ENCODE data around the gene VANGL1. TPM values are rescaled to one million over a fixed set of nuclear protein-coding genes. Genes with fewer than 3 reads are reported as not detected.

The VANGL1 gene
- total RNA-seq, 1 donor from 2014 or later, result 16.0 TPM

GRCh38 chr1:115647047-115647446 is 5.3 kb downstream of the VANGL1 start:
- Mint-ChIP-seq H3K27me3 (ENCODE audit: low read depth) (no peaks in the 10 kb centered on the region), H3K4me3 (no peak overlapping the region), H3K4me1 (peaks cover 33% of the 10 kb centered on the region), H3K36me3 (peaks cover 3% of the 10 kb centered on the region), H3K9me3 (no peaks in the 10 kb centered on the region), H3K27ac (no peak overlapping the region)
- TF ChIP-seq CTCF (IDR thresholded peaks at IDR 0.05; ENCODE audit: unreplicated experiment), result no peak
- DNase-seq (ENCODE audit: low spot score in 2 of 2, unreplicated experiment in 2 of 2), result no peak

GRCh38 chr1:115647507-115647906 is 5.7 kb downstream of the VANGL1 start:
- no peak overlapping the region for H3K27ac Mint-ChIP-seq
- H3K4me3 Mint-ChIP-seq, result no peak overlapping the region
- peaks cover 7% of the 10 kb centered on the region for H3K36me3 Mint-ChIP-seq
- H3K9me3 Mint-ChIP-seq, result no peaks in the 10 kb centered on the region
- DNase-seq (ENCODE audit: low spot score in 2 of 2, unreplicated experiment in 2 of 2), result no peak
- no peak for TF ChIP-seq CTCF (IDR thresholded peaks at IDR 0.05; ENCODE audit: unreplicated experiment)
- H3K4me1 Mint-ChIP-seq, result peaks cover 33% of the 10 kb centered on the region
- no peaks in the 10 kb centered on the region for H3K27me3 Mint-ChIP-seq (ENCODE audit: low read depth)

GRCh38 chr1:115647919-115648650 is 6.3 kb downstream of the VANGL1 start:
- Mint-ChIP-seq H3K4me1 (peaks cover 28% of the 10 kb centered on the region), H3K9me3 (no peaks in the 10 kb centered on the region), H3K27ac (no peak overlapping the region), H3K27me3 (ENCODE audit: low read depth) (no peaks in the 10 kb centered on the region), H3K4me3 (no peak overlapping the region), H3K36me3 (peaks cover 9% of the 10 kb centered on the region)
- TF ChIP-seq CTCF (IDR thresholded peaks at IDR 0.05; ENCODE audit: unreplicated experiment), result no peak
- no peak for DNase-seq (ENCODE audit: low spot score in 2 of 2, unreplicated experiment in 2 of 2)

GRCh38 chr1:115648717-115649691 is 7.2 kb downstream of the VANGL1 start:
- no peak for DNase-seq (ENCODE audit: low spot score in 2 of 2, unreplicated experiment in 2 of 2)
- Mint-ChIP-seq H3K4me3 (no peak overlapping the region), H3K36me3 (peaks cover 9% of the 10 kb centered on the region), H3K9me3 (no peaks in the 10 kb centered on the region), H3K27ac (no peak overlapping the region), H3K4me1 (peaks cover 25% of the 10 kb centered on the region), H3K27me3 (ENCODE audit: low read depth) (no peaks in the 10 kb centered on the region)
- TF ChIP-seq CTCF (IDR thresholded peaks at IDR 0.05; ENCODE audit: unreplicated experiment), result no peak

- H3K4me1 Mint-ChIP-seq, result peaks cover 34% of the 10 kb centered on the region
- no peak for TF ChIP-seq CTCF (IDR thresholded peaks at IDR 0.05; ENCODE audit: unreplicated experiment)
- H3K9me3 Mint-ChIP-seq, result no peaks in the 10 kb centered on the region
- peaks cover 9% of the 10 kb centered on the region for H3K36me3 Mint-ChIP-seq
- no peaks in the 10 kb centered on the region for H3K27me3 Mint-ChIP-seq (ENCODE audit: low read depth)
- H3K27ac Mint-ChIP-seq, result peak overlapping the region; percentile 59
- no peak for DNase-seq (ENCODE audit: low spot score in 2 of 2, unreplicated experiment in 2 of 2)
- no peak overlapping the region for H3K4me3 Mint-ChIP-seq
Measured at GRCh38 chr1:115649964-115650363, 8.2 kb downstream of the VANGL1 start.

Measured in mesothelial cell of epicardium (in vitro differentiated cells).